GM23338 (cell line): Measurements from ENCODE around the gene PIMREG. TPM values are rescaled to one million over a fixed set of nuclear protein-coding genes. Genes with fewer than 3 reads are reported as not detected.

Source experiments
- ATAC-seq: fragments of 200-7000 bp; cut with Tn5 transposase; 3 replicates; pipeline ENCODE4 v1.9.1; 2020
- DNase-seq: peaks from one replicate; pipeline ENCODE4 v3.0.0-alpha.2; 2015; ENCODE audit warnings: low spot score
- H2AFZ ChIP-seq: fragments of 200-600 bp; sonication (generic); 2 replicates; pipeline ENCODE4 v1.8.0; 2016; ENCODE audit warnings: antibody characterized with exemption, mild to moderate bottlenecking, moderate library complexity
- H3F3A ChIP-seq: fragments of 200-600 bp; sonication (generic); replicated peaks from 2 replicates; pipeline ENCODE4 v1.8.0; 2017; ENCODE audit warnings: antibody characterized with exemption, mixed run types, low read depth
- H3K27ac ChIP-seq: fragments of 200-600 bp; sonication (generic); 2 replicates; pipeline ENCODE4 v1.6.1; 2016; ENCODE audit warnings: low read depth
- H3K27me3 ChIP-seq: fragments of 200-600 bp; sonication (generic); 2 replicates; pipeline ENCODE4 v1.8.0; 2016; ENCODE audit warnings: mild to moderate bottlenecking, mixed run types, moderate library complexity; ENCODE audit not compliant: insufficient read depth
- H3K36me3 ChIP-seq: fragments of 200-600 bp; sonication (generic); 2 replicates; pipeline ENCODE4 v1.8.0; 2016; ENCODE audit warnings: mild to moderate bottlenecking; ENCODE audit not compliant: insufficient read depth
- H3K4me1 ChIP-seq: fragments of 200-600 bp; sonication (generic); 2 replicates; pipeline ENCODE4 v1.8.0; 2016; ENCODE audit warnings: mild to moderate bottlenecking, moderate library complexity; ENCODE audit not compliant: insufficient read depth
- H3K4me2 ChIP-seq: fragments of 200-600 bp; sonication (generic); 2 replicates; pipeline ENCODE4 v1.7.1; 2017; ENCODE audit warnings: mixed run types
- H3K4me3 ChIP-seq: fragments of 200-600 bp; sonication (generic); 2 replicates; pipeline ENCODE4 v1.6.1; 2016; ENCODE audit warnings: mixed run types
- H3K79me2 ChIP-seq: fragments of 200-600 bp; sonication (generic); replicated peaks from 2 replicates; pipeline ENCODE4 v1.8.0; 2017; ENCODE audit warnings: mild to moderate bottlenecking; ENCODE audit not compliant: insufficient read depth
- H3K9me2 ChIP-seq: fragments of 200-600 bp; sonication (generic); 2 replicates; pipeline ENCODE4 v1.8.0; 2017; ENCODE audit not compliant: insufficient read depth
- H4K20me1 ChIP-seq: fragments of 200-600 bp; sonication (generic); replicated peaks from 2 replicates; pipeline ENCODE4 v1.8.0; 2017; ENCODE audit warnings: mild to moderate bottlenecking; ENCODE audit not compliant: insufficient read depth
- H3K27ac Mint-ChIP-seq: 2 replicates; pipeline ENCODE4 v1.8.0; 2020; ENCODE audit warnings: inconsistent platforms, mild to moderate bottlenecking, moderate library complexity, mixed read lengths
- H3K27me3 Mint-ChIP-seq: 3 replicates; pipeline ENCODE4 v1.8.0; 2022; ENCODE audit warnings: low read depth, mild to moderate bottlenecking, moderate library complexity, mixed read lengths, inconsistent platforms; ENCODE audit not compliant: insufficient read depth, poor library complexity
- H3K36me3 Mint-ChIP-seq: 3 replicates; pipeline ENCODE4 v1.8.0; 2021; ENCODE audit warnings: low read depth, mild to moderate bottlenecking, inconsistent platforms, moderate library complexity, mixed read lengths
- H3K4me1 Mint-ChIP-seq: 3 replicates; pipeline ENCODE4 v1.8.0; 2020; ENCODE audit warnings: mild to moderate bottlenecking, inconsistent platforms, mixed read lengths
- H3K4me3 Mint-ChIP-seq: 3 replicates; pipeline ENCODE4 v1.8.0; 2021; ENCODE audit warnings: moderate library complexity, mild to moderate bottlenecking, inconsistent platforms, mixed read lengths
- H3K9me3 Mint-ChIP-seq: 3 replicates; pipeline ENCODE4 v1.8.0; 2020; ENCODE audit warnings: moderate library complexity, mild to moderate bottlenecking, inconsistent platforms, mixed read lengths
- CREB1 ChIP-seq: fragments of 250-450 bp; sonication (Bioruptor Pico); IDR thresholded peaks from 2 replicates; pipeline ENCODE4 v1.5.0; 2020; ENCODE audit warnings: low read depth, mild to moderate bottlenecking, moderate library complexity
- ETS1 ChIP-seq: IDR thresholded peaks from 2 replicates; pipeline ENCODE4 v1.6.1; 2016; ENCODE audit warnings: antibody characterized with exemption
- EZH2 ChIP-seq: fragments of 200-600 bp; sonication (generic); IDR thresholded peaks from one replicate; pipeline ENCODE4 v1.8.0; 2017; ENCODE audit warnings: antibody characterized with exemption, mild to moderate bottlenecking, low read depth; ENCODE audit not compliant: unreplicated experiment
- JUNB ChIP-seq: IDR thresholded peaks from one replicate; pipeline ENCODE4 v1.6.1; 2016; ENCODE audit warnings: antibody characterized with exemption; ENCODE audit not compliant: unreplicated experiment
- NANOG ChIP-seq: IDR thresholded peaks from 2 replicates; pipeline ENCODE4 v1.6.1; 2016; ENCODE audit warnings: antibody characterized with exemption, borderline replicate concordance
- REST ChIP-seq: IDR thresholded peaks from one replicate; pipeline ENCODE4 v1.6.1; 2018; ENCODE audit warnings: antibody characterized with exemption; ENCODE audit not compliant: unreplicated experiment
- STAT1 ChIP-seq: IDR thresholded peaks from one replicate; pipeline ENCODE4 v1.6.1; 2016; ENCODE audit warnings: antibody characterized with exemption; ENCODE audit not compliant: unreplicated experiment
- ZNF114 ChIP-seq: fragments of 250-450 bp; sonication (Bioruptor Pico); IDR thresholded peaks from 2 replicates; pipeline ENCODE4 v1.5.0; 2020; ENCODE audit warnings: mild to moderate bottlenecking, moderate library complexity
- ZNF331 ChIP-seq: fragments of 250-450 bp; sonication (Bioruptor Pico); IDR thresholded peaks from 2 replicates; pipeline ENCODE4 v1.5.0; 2020; ENCODE audit warnings: low read depth, mild to moderate bottlenecking, moderate library complexity
- polyA plus RNA-seq: library from polyadenylated mRNA; unstranded; fragments of >200 nt; fragmentation: Nextera tagmentation; extraction: Ambion mirVana; gene quantifications from 2 replicates; pipeline ENCODE4 v1.2.1, GENCODE V29; 2016
- total RNA-seq: library from RNA; depleted of rRNA; stranded (reverse); fragments of >200 nt; shearing (Covaris generic); gene quantifications from 2 replicates; pipeline ENCODE4 v1.2.3, GENCODE V29; 2014
- TF ChIP-seq, protein P1 (sequence below), 2 experiments: fragments of 200-600 bp in 1 of 2; sonication (generic) in 1 of 2; conservative IDR thresholded peaks; 2 replicates each; pipeline versions ENCODE4 v1.5.1 to v1.6.1; 2016 to 2017; ENCODE audit warnings: antibody characterized with exemption in 2 of 2, low read depth in 2 of 2, mild to moderate bottlenecking in 2 of 2, moderate library complexity in 1 of 2

The PIMREG gene
- total and polyA plus RNA-seq, 2 experiments from 2014 or later: 87.8 to 144 TPM

- peaks cover 4% of the 10 kb centered on the region for H3K27me3 Mint-ChIP-seq
- no peak overlapping the region for H3K4me3 ChIP-seq
- H3K9me3 Mint-ChIP-seq: peaks cover 3% of the 10 kb centered on the region; the same call in 1 of the 3 replicates
- H4K20me1 ChIP-seq: no peaks in the 10 kb centered on the region
- H3K9me2 ChIP-seq: no peaks in the 10 kb centered on the region
- H3K4me2 ChIP-seq: no peak overlapping the region
- no peaks in the 10 kb centered on the region for H3K79me2 ChIP-seq
- H3K4me1 ChIP-seq: no peaks in the 10 kb centered on the region
- DNase-seq: no peak
- TF ChIP-seq ZNF331 (CRISPR knock-in tag) (no peak), EZH2 (no peak), CREB1 (CRISPR knock-in tag) (no peak), NANOG (no peak), JUNB (no peak), REST (no peak), ZNF114 (CRISPR knock-in tag) (no peak), ETS1 (no peak)
- TF ChIP-seq, protein P1, sequence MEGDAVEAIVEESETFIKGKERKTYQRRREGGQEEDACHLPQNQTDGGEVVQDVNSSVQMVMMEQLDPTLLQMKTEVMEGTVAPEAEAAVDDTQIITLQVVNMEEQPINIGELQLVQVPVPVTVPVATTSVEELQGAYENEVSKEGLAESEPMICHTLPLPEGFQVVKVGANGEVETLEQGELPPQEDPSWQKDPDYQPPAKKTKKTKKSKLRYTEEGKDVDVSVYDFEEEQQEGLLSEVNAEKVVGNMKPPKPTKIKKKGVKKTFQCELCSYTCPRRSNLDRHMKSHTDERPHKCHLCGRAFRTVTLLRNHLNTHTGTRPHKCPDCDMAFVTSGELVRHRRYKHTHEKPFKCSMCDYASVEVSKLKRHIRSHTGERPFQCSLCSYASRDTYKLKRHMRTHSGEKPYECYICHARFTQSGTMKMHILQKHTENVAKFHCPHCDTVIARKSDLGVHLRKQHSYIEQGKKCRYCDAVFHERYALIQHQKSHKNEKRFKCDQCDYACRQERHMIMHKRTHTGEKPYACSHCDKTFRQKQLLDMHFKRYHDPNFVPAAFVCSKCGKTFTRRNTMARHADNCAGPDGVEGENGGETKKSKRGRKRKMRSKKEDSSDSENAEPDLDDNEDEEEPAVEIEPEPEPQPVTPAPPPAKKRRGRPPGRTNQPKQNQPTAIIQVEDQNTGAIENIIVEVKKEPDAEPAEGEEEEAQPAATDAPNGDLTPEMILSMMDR (conservative IDR thresholded peaks at IDR 0.05; ENCODE audit: low read depth in 2 of 2): no peak
- H3K27ac Mint-ChIP-seq: no peak overlapping the region
- H3K27ac ChIP-seq: no peak overlapping the region
- H3K4me3 Mint-ChIP-seq: no peak overlapping the region
- no peaks in the 10 kb centered on the region for H3F3A ChIP-seq
- no peaks in the 10 kb centered on the region for H3K36me3 Mint-ChIP-seq
- peaks cover 2% of the 10 kb centered on the region; the same call in 2 of the 3 replicates for H3K4me1 Mint-ChIP-seq
- H3K27me3 ChIP-seq: no peaks in the 10 kb centered on the region
- no peak for ATAC-seq
- H3K36me3 ChIP-seq: no peaks in the 10 kb centered on the region
- H2AFZ ChIP-seq: peak overlapping the region; percentile 14; the same call in 1 of the 2 replicates
Measured at GRCh38 chr17:6408276-6408675, 36.0 kb upstream of the PIMREG start.

GRCh38 chr17:6408735-6409134, 35.5 kb upstream of the PIMREG start:
- peaks cover 3% of the 10 kb centered on the region; the same call in 1 of the 3 replicates for H3K9me3 Mint-ChIP-seq
- Histone ChIP-seq H4K20me1 (no peaks in the 10 kb centered on the region), H3K79me2 (no peaks in the 10 kb centered on the region), H3K9me2 (no peaks in the 10 kb centered on the region), H2AFZ (peak overlapping the region; percentile 14; the same call in 1 of the 2 replicates), H3K27ac (no peak overlapping the region), H3F3A (no peaks in the 10 kb centered on the region), H3K4me3 (no peak overlapping the region), H3K4me1 (no peaks in the 10 kb centered on the region), H3K4me2 (no peak overlapping the region), H3K36me3 (no peaks in the 10 kb centered on the region), H3K27me3 (no peaks in the 10 kb centered on the region)
- no peak overlapping the region for H3K4me3 Mint-ChIP-seq
- no peak overlapping the region for H3K27ac Mint-ChIP-seq
- ATAC-seq: no peak
- TF ChIP-seq ETS1 (no peak), JUNB (no peak), ZNF114 (CRISPR knock-in tag) (no peak), EZH2 (no peak), STAT1 (no peak)
- peaks cover 4% of the 10 kb centered on the region for H3K27me3 Mint-ChIP-seq
- H3K4me1 Mint-ChIP-seq: peaks cover 2% of the 10 kb centered on the region; the same call in 2 of the 3 replicates
- DNase-seq: no peak
- no peaks in the 10 kb centered on the region for H3K36me3 Mint-ChIP-seq
